ENCODE results near the gene OSBP. TPM values are rescaled to one million over a fixed set of nuclear protein-coding genes. Genes with fewer than 3 reads are reported as not detected.

OSBP gene
- total RNA-seq, 1 experiment from 2014 or later, result 35.3 TPM

DNA sequence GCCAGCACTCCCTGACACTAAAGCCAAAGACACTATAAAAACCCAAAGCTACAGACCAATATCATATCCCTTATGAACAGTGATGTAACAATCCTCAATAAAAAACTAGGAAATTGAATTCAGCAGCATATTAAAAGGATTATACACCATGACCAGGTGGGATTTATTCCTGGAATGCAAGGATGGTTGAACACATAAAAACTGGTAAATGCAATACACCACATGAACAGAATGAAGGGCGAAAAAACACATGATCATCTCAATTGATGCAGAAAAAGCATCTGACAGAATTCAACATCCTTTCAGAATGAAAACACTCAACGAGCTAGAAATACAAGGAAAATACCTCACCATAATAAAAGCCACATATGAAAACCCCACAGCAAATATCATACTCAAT is 31.3 kb downstream of the OSBP start:
- Histone ChIP-seq H3K4me3 (ENCODE audit: low read depth in 2 of 2, low read length in 2 of 2) (no peak overlapping the region), H3K9me3 (ENCODE audit: control insufficient read depth, insufficient read depth, low read depth, low read length) (no peaks in the 10 kb centered on the region), H3K36me3 (ENCODE audit: control insufficient read depth, insufficient read depth, low read length) (0 out of 2 replicates have a peak, but pooled peaks cover 2% of the 10 kb centered on the region), H3K27ac (ENCODE audit: low read length) (no peak overlapping the region), H3K27me3 (ENCODE audit: control insufficient read depth, insufficient read depth, low read length) (no peaks in the 10 kb centered on the region), H3K4me1 (ENCODE audit: control insufficient read depth, insufficient read depth, low read length) (no peaks in the 10 kb centered on the region)
- in situ Hi-C loops (cut with HindIII; ENCODE audit: low pct_unique_long_range_greater_than_20kb, low sequenced_read_pairs) (no loop called here), intact Hi-C loops (cut with micrococcal nuclease; ENCODE audit: unreplicated experiment) (no loop called here)
- DNase-seq (ENCODE audit: low read depth, low spot score), result no peak
- CTCF ChIA-PET, result no interaction called here
- POLR2A ChIA-PET, result no interaction called here
- no peak for TF ChIP-seq SIN3A (IDR thresholded peaks at IDR 0.05; ENCODE audit: borderline replicate concordance, insufficient read depth, low read depth, low read length)
- TF ChIP-seq POLR2AphosphoS5 (IDR thresholded peaks at IDR 0.05; ENCODE audit: low read depth, low read length), result no peak
- TF ChIP-seq, protein P1, sequence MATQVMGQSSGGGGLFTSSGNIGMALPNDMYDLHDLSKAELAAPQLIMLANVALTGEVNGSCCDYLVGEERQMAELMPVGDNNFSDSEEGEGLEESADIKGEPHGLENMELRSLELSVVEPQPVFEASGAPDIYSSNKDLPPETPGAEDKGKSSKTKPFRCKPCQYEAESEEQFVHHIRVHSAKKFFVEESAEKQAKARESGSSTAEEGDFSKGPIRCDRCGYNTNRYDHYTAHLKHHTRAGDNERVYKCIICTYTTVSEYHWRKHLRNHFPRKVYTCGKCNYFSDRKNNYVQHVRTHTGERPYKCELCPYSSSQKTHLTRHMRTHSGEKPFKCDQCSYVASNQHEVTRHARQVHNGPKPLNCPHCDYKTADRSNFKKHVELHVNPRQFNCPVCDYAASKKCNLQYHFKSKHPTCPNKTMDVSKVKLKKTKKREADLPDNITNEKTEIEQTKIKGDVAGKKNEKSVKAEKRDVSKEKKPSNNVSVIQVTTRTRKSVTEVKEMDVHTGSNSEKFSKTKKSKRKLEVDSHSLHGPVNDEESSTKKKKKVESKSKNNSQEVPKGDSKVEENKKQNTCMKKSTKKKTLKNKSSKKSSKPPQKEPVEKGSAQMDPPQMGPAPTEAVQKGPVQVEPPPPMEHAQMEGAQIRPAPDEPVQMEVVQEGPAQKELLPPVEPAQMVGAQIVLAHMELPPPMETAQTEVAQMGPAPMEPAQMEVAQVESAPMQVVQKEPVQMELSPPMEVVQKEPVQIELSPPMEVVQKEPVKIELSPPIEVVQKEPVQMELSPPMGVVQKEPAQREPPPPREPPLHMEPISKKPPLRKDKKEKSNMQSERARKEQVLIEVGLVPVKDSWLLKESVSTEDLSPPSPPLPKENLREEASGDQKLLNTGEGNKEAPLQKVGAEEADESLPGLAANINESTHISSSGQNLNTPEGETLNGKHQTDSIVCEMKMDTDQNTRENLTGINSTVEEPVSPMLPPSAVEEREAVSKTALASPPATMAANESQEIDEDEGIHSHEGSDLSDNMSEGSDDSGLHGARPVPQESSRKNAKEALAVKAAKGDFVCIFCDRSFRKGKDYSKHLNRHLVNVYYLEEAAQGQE (IDR thresholded peaks at IDR 0.05; ENCODE audit: insufficient read depth in 1 of 2, low read depth in 2 of 2, low read length in 1 of 2), result no peak
- TF ChIP-seq, protein P2, sequence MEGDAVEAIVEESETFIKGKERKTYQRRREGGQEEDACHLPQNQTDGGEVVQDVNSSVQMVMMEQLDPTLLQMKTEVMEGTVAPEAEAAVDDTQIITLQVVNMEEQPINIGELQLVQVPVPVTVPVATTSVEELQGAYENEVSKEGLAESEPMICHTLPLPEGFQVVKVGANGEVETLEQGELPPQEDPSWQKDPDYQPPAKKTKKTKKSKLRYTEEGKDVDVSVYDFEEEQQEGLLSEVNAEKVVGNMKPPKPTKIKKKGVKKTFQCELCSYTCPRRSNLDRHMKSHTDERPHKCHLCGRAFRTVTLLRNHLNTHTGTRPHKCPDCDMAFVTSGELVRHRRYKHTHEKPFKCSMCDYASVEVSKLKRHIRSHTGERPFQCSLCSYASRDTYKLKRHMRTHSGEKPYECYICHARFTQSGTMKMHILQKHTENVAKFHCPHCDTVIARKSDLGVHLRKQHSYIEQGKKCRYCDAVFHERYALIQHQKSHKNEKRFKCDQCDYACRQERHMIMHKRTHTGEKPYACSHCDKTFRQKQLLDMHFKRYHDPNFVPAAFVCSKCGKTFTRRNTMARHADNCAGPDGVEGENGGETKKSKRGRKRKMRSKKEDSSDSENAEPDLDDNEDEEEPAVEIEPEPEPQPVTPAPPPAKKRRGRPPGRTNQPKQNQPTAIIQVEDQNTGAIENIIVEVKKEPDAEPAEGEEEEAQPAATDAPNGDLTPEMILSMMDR (IDR thresholded peaks at IDR 0.05), result no peak
- TF ChIP-seq TCF7L2 (IDR thresholded peaks at IDR 0.05; ENCODE audit: low read depth, low read length), result no peak
- BruUV-seq (replicated peaks), result no TSS peak
- no peak for ATAC-seq

DNA sequence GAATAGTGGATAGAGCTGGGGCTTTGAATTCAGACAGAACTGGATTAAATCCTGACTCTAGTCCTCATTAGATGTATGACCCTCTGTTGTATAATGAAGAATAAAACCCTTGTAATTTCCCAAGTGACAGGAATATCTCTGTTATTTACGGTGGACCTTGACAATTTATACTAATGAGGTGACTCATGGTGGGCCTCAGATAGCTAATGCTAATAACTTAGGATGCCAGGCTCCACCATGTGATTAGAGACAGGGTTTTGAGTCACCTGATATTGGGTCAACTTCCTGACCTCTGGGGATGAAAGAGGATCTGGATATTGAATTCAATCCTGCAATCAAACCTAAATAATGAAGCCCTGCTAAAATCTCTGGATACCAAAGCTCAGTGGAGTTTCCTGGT is 33.6 kb downstream of the OSBP start:
- no peak overlapping the region for H3K27ac ChIP-seq (ENCODE audit: low read length)
- H3K27me3 ChIP-seq (ENCODE audit: control insufficient read depth, insufficient read depth, low read length), result no peaks in the 10 kb centered on the region
- H3K4me3 ChIP-seq (ENCODE audit: low read depth in 2 of 2, low read length in 2 of 2), result no peak overlapping the region
- CTCF ChIA-PET, result no interaction called here
- H3K9me3 ChIP-seq (ENCODE audit: control insufficient read depth, insufficient read depth, low read depth, low read length), result no peaks in the 10 kb centered on the region
- H3K4me1 ChIP-seq (ENCODE audit: control insufficient read depth, insufficient read depth, low read length), result no peaks in the 10 kb centered on the region
- intact Hi-C loops (cut with micrococcal nuclease; ENCODE audit: unreplicated experiment) (no loop called here), in situ Hi-C loops (cut with HindIII; ENCODE audit: low pct_unique_long_range_greater_than_20kb, low sequenced_read_pairs) (no loop called here)
- TF ChIP-seq, protein P1 (IDR thresholded peaks at IDR 0.05; ENCODE audit: insufficient read depth in 1 of 2, low read depth in 2 of 2, low read length in 1 of 2), result no peak
- TF ChIP-seq SIN3A (IDR thresholded peaks at IDR 0.05; ENCODE audit: borderline replicate concordance, insufficient read depth, low read depth, low read length) (no peak), TCF7L2 (IDR thresholded peaks at IDR 0.05; ENCODE audit: low read depth, low read length) (no peak), POLR2AphosphoS5 (IDR thresholded peaks at IDR 0.05; ENCODE audit: low read depth, low read length) (no peak)
- TF ChIP-seq, protein P2 (IDR thresholded peaks at IDR 0.05), result no peak
- no TSS peak for BruUV-seq (replicated peaks)
- POLR2A ChIA-PET, result no interaction called here
- no peak for DNase-seq (ENCODE audit: low read depth, low spot score)
- no peak for ATAC-seq
- 0 out of 2 replicates have a peak, but pooled peaks cover 4% of the 10 kb centered on the region for H3K36me3 ChIP-seq (ENCODE audit: control insufficient read depth, insufficient read depth, low read length)

Measured in Panc1 (cell line).